CD4-positive, alpha-beta T cell treated with Interleukin-4 for 4 hours (primary cell): ENCODE data around the gene GAPVD1.
"Not testable (repeated sequence)": the region's sequence is repeated elsewhere in the genome, so short reads cannot be mapped to it uniquely, and the experiment has no call there.

ENCODE experiments used
- DNase-seq: peaks from one replicate; pipeline ENCODE4 v3.0.0-alpha.2; 2020

Gene GAPVD1

DNA sequence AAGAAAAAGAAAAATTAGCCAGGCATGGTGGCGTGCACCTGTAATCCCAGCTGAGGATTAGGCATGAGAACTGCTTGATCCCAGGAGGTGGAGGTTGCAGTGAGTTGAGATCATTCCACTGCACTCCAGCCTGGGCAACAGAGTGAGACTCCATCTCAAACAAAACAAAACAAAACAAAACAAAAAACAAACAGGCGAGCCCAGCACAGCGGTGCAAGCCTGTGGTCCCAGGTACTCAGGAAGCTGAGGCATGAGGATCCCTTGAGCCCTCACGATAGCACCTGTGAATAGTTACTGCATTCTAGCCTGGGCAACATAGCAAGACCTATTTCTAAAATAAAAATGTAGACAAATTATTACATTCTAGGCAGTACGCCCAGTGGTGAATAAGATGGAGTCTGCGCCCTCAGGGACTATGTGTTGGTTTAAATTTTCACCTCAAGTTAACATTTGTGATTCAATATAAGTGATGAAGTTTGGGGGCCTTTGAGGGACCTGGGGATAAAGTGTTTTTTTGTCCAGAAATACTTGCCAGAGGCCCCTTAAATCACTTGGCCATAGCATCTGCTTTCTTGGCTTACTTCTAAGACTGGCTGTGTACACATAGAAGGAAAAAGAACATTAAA lies 3.4 kb upstream of the GAPVD1 start:
- DNase-seq, result no peak

DNA sequence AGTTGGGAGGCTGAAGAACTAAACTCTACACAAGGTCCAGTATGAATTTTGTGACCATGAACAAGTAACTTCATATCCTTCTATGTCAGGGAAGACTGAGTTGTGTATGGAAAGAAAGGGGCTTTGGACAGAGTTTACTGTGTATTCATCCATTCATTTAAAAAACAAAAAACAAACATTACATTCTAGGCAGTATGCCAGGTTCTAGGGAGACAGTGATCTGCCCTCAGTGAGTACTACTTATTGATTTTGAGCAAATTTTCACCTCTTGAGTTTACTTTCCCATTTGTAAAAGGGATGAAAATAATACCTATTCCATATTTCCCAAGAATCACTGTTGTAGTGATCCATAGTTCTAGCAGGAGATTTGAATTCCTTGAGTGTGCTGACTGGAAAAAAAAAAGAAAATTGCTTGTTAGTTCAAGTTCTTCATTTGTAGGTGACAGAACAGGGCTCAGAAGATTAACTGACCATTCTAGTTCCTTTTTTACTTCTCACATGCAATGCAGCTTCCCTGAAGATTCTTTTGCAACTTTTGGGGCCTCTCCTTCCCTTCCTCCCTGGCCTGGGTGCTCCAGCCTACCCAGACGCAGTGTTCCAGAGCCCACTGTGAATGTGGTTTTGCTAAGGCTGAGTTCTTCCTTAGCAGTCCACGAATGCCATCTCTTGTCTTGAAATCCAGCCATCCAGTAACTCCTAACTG lies 2.6 kb upstream of the GAPVD1 start:
- no peak for DNase-seq

DNA sequence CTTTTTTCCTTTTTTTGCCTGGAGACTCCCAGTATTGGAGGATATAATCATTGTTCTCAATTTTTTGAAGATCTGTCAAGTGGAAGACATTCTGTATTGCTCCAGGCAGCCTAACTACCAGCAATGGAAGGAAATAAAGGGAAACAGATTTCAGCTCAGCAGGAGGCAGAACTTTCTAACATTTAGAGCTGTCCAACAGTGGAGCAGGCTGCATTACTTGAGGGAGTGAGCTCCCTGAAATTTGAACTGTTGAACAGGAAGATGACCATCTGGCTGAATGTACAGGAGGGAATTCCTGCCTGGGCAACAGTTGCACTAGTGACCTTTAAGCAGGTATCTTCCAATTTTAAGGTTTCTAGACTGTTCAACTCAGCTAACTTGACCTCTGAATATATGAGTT lies 1.1 kb upstream of the GAPVD1 start:
- no peak for DNase-seq

DNA sequence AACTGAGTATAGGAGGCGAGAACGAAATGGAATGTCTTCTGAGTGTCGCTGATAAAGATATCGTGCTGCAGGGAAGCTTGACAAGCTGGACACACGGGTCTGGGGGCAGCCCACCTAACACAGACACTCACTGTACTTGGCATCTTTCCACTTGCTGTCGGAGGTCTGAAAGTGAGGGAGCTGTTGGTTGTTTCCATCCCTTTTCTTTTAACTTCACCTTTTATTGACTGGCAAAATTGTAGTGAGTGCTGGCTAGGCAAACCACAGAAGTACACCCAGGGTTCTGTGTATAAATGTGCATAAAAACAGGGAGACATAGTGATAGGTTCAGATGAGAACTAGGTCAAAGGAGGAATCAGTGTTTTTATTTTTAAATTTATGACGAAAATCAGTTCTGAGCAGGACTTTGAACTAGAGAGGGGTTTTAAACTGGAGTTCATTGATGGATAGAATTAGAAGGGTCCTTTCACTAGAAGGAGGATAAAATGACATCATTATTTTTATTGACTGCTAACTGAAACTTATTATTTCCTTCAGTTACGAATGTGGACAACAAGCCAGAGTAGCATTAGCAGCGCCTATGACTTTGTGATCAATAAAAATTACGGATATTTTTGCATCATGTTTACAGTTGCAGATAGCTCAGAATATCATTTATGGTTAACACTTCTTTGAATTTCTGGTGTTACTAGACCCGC lies 817 bp downstream of the GAPVD1 start:
- no peak for DNase-seq

DNA sequence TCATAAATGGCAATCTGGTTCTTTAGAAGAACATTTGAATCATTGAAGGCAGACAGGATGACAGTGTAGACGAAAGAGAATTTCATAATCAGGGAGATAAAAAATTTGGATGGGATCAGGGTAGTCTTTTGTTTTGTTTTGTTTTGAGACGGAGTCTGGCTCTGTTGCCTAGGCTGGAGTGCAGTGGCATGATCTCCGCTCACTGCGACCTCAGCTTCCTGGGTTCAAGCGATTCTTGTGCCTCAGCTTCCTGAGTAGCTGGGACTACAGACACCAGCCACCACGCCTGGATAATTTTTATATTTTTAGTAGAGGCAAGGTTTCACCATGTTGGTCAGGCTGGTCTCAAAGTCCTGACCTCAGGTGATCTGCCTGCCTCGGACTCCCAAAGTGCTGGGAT lies 2.4 kb downstream of the GAPVD1 start:
- peak; percentile 45 for DNase-seq

DNA sequence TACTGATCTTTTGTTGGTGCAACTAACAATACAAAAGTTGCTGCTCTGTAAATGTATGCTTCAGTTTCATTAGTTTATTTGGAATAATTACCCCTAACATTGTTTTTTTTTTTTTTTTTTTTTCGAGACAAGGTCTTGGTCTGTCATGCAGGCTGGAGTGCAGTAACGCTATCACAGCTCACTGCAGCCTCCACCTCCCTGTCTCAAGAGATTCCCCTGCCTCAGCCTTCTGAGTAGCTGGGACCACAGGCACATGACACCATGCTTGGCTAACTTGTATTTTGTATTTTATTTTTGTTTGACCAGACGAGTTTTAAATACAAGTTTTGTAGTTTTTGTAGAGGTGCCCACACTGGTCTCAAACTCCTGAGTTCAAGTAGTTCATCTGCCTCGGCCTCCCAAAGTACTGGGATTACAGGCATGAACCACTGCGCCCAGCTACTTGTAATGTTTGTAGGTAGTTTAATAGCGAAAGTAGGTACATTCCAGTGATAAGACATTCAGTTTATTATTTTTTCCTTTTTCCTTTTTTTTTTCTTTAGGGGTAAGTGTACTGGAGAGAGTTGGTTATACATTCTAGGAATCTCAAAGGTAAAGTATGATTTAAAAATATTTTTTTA lies 6.9 kb downstream of the GAPVD1 start:
- no peak for DNase-seq

DNA sequence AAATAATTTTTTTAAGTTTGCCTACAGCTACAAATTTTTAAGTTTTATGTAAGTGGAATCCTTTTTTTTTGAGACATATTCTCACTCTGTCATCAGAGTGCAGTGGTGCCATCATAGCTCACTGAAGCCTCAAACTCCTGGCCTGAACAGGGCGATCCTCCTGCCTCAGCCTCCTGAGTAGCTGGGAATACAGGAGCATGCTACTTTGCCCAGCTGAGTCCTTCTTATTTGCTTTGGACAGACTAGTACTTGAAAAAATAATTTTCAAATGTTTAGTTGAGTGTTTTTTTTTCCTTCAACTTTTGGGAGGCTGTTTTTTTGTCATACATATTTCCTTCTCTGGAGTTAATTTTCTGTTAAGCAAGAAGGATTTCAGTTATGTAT lies 7.4 kb downstream of the GAPVD1 start:
- DNase-seq, result no peak

DNA sequence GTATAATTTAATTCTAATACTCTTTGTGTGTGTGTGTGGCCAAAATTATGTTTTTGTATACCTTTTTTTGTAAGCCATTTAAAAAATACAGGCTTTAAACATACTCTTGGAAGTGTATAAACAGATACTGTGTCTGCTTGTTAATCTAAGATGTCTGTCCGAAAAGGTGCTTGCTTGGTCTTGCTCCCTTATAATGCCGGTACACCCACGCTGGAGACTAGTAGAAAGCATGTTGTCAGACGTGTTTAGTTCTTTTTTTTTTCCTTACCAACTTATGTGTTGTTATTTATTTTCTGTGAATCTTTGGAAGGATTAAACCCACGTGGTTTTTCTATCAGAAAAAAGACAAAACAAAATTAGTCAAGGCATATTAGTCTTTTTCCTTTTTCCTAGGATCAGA lies 9.5 kb downstream of the GAPVD1 start:
- no peak for DNase-seq

DNA sequence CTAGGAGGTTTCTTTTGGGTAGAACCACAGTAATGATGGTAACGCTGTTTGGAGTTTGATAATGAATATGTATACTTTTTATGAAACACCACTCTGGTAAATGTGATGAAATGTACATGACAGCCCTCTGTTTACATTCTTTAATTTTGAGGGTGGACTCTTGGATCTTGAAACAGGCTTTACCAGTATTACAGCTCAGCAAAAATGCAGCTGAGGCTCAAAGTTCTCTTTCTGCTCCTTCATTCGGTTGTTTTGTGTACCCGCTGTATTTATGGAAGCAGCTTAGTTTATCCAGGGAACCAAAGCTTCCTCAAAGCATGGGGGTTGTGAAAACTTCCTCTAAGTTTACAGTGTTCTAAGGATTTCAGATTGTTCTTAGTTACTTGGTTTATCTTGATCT lies 11.1 kb downstream of the GAPVD1 start:
- no peak for DNase-seq

DNA sequence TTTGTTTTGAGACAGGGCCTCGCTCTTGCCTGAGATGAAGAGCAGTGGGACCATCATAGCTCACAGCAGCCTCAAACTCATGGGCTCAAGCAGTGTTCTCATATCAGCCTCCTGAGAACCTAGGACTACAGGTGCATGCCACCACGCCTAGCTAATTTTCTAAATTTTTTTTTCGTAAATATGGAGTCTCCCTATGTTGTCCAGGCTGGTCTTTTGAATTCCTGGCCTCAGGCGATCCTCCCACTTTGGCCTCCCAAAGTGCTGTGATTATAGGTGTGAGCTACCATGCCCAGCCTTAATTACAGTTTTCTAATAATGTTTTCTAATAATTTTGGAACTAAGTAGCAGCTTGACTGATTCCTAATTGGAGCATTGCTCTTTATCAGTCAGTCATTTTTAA lies 15.1 kb downstream of the GAPVD1 start:
- DNase-seq, result no peak

DNA sequence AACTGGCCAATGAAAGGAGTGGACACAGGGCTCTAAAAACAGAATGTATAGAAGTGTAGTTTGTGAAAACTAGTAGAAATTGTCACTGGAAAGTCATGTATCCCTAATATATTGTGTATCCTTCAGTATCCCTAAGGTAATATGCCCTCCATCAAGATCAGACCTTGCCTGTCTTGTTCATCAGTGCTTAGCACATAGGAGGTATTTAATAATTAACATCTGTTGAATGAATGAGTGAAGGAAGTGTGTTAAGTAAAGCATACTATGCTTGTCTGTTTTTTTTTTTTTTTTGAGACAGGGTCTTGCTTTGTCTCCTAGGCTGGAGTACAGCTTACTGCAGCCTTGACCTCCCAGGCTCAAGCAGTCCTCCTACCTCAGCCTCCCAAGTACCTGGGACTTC lies 15.8 kb downstream of the GAPVD1 start:
- DNase-seq, result no peak

DNA sequence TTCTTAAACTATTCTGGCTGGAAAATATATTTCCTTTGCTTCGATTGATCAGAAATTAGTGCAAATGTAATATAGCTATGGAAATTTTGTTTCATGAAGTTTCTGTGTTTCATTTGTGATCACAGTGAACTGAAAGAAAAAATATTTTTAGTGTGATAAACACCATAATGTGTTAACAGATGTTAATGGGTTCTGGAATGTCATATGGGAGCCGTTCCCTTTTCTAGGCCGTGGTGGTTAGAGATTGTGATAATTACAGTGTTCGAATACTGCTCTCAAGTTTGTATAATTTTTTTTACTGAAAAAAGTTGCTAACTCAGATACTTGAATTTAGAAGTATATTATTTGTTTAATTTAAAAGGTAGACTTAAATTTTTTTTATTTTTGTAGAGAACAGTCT lies 19.3 kb downstream of the GAPVD1 start:
- DNase-seq, result no peak

DNA sequence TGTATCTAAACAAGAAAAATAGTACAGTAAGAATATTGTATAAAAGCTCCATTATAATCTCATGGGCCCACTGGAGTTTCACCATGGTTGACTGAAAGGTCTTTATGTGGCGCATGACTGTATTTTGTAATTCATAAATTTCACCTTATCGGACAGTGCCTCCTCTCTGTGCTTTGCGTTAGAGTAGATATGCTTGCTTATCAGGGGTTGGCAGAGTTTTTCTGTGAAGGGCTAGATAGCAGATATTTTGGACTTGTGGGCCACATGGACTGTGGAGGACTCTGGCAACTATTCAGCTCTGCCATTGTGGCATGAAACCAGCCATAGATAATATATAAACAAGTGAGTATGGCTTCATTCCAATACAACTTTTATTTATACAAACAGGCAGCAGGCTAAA lies 23.2 kb downstream of the GAPVD1 start:
- DNase-seq, result no peak

DNA sequence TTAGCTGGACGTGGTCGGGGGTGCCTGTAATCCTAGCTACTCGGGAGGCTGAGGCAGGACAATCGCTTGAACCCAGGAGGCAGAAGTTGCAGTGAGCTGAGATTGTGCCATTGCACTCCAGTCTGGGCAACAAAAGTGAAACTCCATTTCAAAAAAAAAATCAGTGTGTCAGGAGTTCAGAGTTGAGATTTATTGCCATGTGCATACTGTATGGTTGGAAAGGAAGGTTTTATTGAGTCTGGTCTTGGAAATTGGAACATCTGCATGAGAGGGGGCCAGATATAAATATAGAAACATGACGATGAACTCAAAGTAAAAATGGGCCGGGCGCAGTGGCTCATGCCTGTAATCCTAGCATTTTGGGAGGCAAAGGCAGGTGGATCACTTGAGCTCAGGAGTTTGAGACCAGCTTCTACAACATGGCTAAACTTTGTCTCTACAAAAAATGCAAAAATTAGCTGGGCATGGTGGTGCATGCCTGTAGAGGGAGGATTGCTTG lies 25.4 kb downstream of the GAPVD1 start:
- DNase-seq, result not testable (repeated sequence)

DNA sequence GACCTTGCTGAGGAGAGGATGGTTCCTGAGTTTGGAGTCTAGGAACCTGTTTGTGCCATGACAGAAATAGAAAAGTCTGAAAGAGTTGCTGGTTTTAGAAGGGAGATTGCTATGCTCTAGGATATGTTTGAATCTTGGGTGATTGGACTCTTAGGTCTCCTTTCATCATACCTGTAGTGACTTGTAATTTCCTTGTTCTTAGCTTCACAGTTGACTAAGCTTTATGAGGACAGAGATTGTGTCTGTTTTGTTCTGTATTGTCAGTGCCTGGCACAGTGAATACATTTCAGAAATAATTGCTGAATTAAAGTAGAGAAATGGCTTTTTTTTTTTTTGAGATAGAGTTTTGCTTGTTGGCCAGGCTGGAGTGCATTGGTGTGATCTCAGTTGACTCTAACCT lies 31.5 kb downstream of the GAPVD1 start:
- no peak for DNase-seq

DNA sequence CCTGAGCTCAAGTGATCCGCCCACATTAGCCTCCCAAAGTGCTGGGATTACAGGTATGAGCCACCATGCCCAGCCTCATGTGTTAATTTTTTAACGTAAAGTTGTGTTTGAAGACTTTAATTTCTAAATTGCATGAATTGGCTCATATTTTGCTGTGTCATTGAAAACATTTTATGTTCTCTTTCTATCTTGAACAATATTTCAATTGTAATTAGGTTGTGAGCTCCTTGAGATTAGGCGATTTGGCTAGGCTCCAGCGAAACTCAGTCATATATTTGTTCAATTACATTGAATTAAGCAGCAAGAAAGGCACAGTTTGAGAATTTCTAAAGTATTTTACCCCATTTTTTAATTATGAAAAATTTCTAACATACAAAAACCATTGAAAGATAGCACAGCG lies 34.0 kb downstream of the GAPVD1 start:
- no peak for DNase-seq

DNA sequence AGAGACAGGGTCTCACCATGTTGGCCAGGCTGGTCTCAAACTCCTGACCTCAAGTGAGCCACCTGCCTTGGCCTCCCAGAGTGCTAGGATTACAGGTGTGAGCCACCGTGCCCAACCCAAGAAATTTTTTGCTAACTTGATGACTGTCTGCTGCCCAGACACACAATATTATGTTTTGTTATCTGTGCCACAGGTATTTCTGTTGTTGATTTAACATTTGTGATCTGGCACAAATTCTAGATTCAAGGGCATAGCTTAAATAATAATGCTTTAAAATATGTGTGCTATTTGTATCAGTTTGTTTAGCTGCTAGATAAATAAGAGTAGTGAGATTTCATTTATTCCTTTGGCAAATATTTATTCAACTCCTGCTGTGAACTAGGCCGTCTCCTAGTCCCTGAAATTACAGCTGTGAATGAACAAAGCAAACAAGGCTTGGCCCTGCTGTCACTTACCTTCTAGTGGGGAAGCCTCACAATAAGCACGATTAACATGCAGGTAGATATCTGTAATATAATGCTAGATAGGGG lies 35.3 kb downstream of the GAPVD1 start:
- no peak for DNase-seq

DNA sequence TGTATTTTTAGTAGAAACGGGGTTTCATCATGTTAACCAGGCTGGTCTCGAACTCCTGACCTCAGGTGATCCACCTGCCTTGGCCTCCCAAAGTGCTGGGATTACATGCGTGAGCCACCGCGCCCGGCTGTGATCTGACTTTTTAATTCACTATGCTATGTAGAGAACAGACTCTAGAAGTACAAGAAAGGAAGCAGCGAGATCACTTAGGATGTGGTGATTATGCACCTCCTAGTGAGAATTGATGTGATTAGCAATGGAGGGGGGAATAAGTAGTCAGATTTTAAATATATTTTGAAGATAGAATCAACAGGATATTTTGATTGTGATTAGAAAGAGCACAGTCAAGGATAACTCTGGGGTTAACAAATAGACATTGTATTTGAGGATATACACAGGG lies 36.3 kb downstream of the GAPVD1 start:
- no peak for DNase-seq

DNA sequence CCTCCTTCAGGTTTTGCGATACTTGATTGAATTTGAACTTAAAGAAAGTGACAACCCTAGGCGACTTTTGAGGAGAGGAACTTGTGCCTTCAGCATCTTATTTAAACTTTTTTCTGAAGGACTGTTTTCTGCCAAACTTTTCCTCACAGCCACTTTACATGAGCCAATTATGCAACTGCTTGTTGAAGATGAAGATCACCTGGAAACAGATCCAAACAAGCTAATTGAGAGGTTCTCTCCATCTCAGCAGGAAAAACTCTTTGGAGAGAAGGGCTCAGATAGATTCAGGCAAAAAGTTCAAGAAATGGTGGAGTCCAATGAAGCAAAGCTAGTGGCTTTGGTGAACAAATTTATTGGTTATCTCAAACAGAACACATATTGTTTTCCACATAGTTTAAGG lies 40.6 kb downstream of the GAPVD1 start:
- no peak for DNase-seq

DNA sequence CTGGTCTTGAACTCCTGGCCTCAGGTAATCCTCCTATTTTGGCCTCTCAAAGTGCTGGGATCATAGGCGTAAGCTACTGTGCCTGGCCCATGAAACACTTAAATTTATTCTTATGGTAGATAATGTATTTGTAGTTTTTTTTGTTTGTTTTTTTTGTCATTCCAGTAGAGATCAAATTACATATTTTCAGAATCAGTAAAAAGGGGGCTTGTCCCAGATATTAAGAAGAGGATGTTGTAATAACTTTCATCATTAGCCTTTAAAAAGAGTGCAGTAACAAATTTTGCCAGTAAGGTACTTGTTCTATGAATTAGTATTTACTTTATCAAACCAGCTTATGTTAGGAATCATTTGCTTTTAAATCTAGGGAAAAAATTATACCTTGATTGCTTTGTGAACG lies 42.6 kb downstream of the GAPVD1 start:
- no peak for DNase-seq

DNA sequence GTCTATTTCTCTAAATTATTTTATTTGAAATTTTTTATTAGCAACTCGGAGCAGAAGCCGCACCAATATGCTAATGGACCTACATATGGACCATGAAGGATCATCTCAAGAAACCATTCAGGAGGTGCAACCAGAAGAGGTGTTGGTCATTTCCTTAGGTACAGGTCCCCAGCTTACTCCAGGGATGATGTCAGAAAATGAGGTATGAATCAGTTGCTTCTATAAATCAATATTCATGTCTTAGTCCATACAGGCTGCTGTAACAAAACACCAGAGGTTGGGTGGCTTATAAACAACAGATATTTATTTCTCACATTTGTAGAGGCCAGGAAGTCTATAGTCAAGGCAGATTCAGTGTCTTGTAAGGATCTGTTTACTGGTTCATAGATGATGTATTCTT lies 50.8 kb downstream of the GAPVD1 start:
- no peak for DNase-seq

DNA sequence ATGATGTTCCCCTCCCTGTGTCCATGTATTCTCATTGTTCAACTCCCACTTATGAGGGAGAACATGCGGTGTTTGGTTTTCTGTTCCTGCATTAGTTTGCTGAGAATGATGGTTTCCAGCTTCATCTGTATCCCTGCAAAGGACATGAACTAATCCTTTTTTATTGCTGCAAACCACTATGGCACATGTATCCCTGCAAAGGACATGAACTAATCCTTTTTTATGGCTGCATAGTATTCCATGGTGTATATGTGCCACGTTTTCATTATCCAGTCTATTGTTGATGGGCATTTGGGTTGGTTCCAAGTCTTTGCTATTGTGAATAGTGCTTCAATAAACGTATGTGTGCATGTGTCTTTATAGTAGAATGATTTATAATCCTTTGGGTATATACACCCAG lies 54.7 kb downstream of the GAPVD1 start:
- not testable (repeated sequence) for DNase-seq

DNA sequence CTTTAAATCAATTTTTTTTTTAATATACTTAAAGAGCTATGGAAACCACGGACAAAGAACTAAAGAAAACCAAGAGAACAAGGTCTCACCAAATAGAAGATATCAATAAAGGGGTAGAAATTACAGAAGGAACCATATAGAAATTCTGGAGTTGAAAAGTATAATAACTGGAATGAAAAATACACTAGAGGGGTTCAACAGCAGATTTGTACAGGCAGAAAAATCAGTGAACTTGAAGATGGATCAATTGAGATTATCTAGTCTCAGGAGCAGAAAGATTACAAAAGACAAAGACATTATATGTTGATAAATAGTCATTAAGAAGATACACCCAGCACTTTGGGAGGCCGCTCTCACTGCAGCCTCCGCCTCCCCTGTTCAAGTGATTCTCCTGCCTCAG lies 56.1 kb downstream of the GAPVD1 start:
- DNase-seq, result no peak

DNA sequence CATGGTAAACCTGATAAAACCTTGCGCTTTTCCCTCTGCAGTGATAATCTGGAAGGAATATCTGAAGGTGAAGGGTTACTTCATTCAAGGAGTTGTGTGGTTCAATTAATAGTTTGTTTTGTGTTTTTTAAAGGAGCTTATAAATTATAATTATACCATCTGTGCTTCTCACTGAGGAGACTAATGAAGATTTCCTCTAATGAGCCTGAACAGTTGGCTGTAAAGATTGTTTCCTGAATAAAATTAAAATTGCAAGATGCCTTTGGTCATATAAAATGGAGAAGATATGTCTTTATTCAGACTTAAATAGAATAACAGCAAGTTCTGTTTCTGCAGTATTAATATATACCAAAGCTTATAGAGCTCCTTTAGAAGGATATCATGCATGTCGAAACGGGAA lies 59.9 kb downstream of the GAPVD1 start:
- no peak for DNase-seq
